Stimulated activated CD4-positive, alpha-beta T cell treated with anti-CD3 and anti-CD28 coated beads, Interleukin-4, amount 100 ng/mL, for 4 hours (primary cell): ENCODE results near the gene BMPR1B.

Experiments used
- DNase-seq, 2 experiments: peaks; one replicate each; pipeline ENCODE4 v3.0.0-alpha.2; 2020

BMPR1B gene

DNA sequence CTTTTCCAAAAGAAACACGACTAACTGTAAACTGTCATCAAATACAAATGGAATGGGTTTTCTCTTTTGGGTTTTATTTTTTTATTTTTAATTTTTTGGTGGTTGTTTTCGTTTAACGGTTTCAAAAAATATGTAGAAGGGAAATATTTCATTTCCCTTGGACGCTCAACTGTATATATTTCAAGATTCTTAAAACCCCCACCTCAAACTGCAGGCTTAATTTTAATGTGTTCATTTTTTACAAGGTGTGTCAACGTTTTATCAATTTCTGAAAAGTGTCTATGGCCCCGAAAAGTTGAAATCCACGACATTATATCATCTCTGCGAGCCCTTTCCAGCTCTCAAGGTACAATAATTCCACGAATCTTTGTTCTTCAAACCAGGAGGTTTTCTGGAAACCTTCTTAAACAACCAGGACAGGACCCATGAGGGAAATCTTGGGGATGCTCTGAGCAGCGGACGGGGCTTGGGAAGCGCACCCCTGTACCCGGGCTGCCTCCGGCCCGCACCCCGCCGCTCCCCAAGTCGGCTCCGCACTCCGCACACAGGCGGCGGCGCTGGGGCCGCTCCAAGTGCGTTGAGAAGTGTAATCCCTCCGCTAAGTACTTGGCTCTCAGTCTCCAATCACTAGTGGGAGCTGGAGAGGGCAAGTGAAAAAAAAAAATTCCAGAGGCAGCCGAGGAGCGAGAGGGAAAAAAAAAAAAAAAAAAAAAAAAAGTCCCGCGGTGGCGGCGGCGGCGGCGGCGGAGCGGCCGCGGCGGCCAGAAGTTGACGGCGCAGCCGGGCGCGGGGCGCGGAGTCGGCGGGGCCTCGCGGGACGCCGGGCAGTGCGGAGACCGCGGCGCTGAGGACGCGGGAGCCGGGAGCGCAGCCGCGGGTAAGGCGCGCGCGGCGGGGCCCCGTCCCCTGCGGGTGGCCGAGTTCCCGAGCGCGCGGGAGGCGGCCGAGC, at the start of gene BMPR1B:
Gene BMPR1B (plus strand): TSS at position 764 of the 949 bp plus-strand sequence. CDS start 346,470 bp downstream, outside the sequence.
- DNase-seq, result no peak

DNA sequence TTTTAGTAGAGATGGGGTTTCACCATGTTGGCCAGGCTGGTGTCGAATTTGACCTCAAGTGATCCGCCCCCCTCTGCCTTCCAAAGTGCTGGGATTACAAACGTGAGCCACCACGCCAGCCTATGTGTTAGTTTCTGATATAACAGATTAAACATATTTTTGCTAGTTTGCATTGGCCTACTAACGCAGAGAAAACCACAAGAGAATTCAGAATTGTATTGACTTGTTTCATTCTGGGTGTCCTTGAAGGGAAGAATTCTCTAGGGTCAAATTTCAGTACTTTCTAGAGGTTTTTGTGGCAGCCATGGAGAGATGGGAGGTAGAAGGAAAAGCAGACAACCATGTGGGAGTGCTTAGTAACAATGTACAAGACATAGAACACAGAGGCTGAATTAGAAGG, 46.1 kb upstream of the BMPR1B start:
- no peak for DNase-seq

DNA sequence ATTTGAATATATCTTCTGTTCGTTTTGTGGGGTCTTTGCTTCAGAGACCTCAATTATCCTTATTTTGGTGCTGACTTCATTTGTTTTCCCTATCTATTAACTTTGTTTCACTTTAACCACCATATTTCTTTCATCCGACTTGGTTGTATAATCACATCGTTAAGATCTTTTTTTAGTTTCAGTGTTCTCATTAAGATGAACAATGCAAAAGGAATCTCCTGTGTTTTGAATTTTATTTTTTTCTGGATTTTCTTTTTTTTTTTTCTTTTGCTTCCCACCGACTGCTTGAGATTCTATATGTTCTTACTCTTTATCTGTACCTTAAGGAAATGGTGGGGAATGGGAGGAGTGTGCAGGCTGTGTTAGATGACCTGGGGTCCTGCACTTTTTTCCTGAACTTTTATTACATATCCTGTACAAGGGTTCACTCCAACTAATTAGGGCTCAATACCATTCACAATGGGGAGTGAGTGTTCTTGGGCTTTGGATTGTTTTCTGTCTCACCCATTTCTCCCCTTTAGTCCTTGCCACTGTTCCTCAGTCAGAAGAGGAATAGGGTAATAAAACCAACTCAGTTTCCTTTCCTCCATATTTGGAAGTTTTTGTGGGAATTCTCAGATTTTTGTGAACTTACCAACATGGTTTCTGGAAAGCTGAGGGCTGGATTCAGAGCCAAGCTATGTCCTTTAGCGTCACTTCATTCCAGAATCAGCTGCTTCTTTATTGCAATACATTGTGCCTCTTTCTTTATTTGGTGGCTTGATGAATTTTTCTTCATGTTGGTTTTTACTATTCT, 43.2 kb upstream of the BMPR1B start:
- DNase-seq, result no peak

DNA sequence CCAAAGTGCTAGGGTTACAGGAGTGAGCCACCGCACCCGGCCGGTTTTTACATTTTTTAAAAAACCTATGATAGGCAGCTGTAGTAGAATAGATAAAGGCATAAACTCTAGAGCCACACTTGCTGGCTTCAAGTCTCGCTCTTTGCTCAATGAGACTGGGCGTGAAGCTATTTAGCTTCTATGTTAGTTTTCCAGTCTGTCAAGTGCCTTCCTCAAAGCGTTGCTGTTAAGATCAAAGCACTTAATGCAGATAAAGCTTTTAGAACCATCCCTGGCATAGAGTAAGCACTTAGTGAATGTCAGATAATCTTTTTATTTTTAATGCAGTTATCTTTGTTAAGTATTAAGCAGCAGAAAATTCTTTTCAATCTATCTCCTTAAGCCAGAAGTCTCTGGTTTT, 42.0 kb upstream of the BMPR1B start:
- no peak for DNase-seq

DNA sequence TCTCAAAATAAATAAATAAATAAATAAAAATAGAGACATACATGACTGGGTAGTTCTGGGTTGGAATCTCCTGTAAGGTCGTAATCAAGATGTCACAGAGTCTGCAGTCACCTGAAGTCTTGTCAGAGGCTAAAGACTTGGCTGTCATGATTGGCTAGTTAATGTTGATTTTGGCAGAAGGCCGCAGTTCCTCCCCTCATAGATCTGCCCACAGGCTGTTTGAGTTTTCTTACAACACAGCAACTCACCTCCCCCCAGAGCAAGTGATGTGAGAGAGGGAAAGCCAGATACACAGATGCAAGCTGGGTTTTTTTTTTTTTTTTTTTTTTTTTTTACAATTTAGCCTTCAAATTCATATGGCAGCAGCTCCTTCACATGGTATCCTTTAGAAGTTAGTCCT, 36.4 kb upstream of the BMPR1B start:
- DNase-seq, result no peak

DNA sequence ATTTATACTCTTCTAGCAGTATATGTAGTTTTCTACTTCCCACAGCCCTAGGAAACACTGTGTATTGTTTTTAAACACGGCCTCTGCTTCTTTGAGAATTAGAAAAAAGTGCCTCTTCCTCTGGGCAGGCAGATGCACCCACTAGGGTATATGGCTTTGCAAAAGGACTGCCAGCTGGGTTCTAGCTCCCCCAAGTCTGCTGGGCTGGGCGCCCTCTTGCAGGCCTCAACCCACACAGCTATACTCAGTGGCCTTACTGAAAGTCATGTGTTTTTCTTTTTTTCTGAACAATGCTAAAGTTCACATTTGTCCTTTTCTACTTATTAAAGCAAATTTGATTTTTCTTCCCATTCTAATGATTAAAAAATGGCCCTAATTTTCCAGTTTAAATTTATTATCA, 35.5 kb upstream of the BMPR1B start:
- DNase-seq, result no peak

DNA sequence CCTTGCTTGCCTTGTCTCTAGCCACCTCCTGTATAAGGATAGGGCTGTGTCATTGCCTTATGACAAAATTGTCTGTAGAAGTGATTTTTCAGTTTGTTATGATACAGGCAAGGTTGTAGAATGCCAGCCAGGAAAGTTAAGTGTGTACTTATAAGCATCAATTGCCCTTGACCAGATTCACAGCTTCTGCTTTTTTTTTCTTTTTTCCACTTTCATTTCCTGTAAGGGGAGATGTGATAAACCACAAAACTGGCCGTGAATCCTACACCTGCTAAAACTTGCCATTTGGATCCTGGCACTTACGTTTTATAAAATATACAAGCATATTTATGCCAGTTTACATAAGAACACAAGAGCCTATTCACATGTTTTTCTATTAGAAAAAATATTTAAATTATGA, 35.0 kb upstream of the BMPR1B start:
- DNase-seq, result no peak

DNA sequence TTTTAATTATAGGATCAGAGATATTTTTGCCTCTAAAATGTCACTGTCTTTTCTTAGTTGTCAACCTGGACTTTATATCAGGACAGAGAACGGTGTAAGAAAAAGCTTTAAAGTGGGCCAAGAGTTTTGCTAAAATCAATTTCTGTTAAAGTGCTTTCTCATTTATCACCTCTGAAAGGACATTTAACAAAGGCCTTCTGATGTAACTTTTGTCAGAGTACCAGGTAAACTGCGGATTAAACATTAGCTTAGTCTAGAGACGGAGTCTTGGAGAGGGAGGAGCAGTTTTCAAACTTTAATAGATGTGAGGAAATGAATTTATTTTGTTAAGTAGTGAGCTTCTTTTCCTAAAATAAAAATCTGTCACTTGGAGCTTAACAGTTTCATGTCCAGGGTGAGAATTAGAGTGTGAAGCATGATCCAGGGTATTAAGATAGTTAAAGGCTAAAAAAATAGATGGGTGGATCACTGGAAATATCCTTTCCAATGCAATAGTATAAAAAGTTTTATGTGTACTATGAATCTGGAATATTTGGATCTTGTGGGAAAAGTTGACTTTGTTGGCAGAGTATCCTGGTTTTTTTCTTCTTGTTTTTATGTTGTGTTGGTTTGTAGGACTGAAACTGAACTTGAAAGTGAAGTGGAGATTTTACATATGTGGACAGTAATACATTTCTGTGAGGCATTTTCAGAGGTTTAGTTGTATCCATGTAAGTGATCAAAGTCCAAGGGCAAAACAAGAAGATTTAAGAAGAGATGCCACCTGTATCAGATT, 33.6 kb upstream of the BMPR1B start:
- no peak for DNase-seq

DNA sequence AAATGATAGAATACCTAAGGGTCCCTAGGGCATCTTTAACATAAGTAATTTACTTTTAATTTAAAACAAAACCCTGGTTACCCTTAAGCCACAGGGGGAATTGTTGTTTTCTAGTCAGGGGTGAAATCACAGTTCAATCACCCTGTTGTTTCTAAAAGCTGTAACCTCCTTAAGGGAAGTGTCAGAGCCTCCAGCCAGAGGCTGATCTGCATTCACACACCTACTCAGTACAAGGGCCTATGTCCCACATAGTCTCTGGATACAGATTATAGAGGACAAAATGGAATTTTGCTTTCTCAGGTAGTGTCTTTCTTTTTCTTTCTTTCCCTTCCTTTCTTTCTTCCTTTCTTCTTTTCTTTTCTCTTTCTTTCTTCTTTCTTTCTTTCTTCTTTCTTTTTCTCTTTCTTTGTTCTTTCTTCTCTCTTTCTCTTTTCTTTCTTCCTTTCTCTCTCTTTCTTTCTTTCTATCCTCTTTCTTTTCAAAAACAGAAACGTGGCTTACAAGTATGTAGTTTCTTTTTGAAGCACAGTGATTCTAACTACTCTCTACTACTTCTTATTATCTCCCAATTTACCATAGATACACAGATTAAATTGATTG, 31.1 kb upstream of the BMPR1B start:
- DNase-seq, result no peak

DNA sequence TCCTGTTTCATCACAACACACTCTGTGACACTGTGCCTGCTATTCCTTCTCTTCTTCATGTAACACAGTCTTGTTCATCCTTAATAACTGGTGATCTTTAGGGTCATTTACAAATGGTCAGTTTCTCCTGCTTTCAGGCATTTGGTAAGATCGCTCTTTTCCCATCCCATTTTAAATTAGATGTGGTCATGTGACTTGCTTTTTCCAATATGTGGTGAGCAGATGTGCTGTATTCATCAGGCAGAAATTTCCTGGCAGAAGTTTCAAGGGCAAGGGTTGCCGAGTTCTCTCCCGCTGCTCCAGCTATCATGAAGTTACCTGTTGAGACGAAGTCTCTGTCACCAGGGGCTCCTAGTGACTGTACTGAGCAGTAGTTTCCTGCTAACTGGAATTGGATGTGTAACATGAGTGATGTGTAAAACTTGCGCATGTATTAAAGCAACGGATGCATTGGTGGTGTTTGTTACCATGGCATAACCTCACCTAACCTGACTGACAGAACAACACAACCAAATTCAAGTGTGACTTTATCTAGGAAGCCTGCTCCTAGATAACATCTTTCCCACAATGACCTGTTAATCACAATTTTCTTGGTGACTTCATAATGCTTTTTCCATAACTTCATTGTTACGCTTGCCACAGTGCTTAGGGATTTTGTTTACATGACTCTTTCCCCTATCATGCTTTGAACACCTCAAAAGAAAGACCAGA, 29.5 kb upstream of the BMPR1B start:
- DNase-seq, result no peak

DNA sequence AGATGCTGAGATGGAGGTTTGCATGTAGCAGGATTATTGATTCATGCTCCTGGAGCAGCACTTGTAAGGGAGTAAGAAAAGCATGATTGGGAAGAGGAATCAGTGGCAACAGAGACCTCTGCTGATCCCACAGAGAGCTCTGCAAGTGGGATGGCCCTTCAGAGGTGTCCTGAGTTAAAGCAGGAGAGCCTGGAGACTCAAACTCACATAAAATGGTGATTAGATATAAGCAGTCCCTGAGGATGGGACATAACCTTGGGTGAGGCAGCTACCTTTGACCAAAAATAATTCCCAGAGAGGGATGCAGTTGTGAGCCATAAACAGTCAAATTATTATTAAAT, 25.4 kb upstream of the BMPR1B start:
- no peak for DNase-seq

DNA sequence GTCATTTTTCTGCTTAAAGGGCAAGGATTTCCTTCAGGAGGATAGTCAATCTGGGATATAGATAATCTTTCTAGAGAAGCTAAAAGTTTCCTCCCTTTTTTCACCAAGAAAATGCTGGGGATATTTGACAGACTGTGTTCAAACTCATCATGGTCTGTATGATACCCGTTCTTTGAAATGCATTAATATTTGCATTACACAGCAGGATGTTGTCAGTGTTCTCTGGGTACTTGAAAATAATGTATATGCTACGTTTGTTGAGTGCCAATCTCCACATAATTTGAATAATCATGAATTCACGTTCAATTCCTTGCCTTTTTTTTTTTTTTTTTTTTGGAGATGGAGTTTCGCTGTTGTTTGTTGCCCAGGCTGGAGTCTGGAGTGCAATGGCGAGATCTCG, 18.0 kb upstream of the BMPR1B start:
- no peak for DNase-seq

DNA sequence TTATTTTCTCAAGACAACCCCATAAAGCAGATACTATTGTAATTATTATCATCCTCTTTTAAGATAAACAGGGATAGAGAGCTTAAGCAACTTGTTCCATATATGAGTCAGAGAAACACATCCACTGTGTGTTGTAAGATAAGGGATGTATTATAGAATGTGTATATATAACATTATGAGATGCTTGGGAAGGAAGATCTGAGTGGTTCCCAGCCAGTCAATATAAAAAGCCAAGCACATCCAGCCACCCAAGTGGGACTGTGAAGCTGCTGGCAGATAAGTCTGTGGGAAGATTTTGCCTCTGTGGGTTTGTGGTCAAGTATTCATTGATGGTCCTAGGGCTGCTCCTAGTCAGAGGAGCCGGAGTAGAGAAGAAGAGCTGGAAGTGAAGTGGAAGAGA, 16.5 kb upstream of the BMPR1B start:
- no peak for DNase-seq

DNA sequence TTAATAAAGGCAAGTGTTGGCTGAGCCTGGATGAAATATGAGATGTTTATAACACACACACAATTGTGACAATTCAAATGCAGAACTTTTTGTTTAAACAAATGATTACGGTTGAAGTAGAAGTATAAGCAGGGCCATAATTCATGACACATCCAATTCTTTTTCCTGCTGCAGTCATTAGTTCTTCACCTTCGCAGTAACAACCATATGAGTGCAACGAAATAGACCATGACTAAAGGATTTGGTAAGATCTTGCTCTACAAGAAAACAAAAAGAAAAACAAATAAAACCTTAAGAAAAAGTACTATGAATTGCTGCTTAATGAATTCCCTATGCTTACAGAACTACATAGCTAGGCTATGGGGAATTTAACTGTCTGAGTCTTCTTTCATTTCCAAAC, 13.9 kb upstream of the BMPR1B start:
- no peak for DNase-seq

DNA sequence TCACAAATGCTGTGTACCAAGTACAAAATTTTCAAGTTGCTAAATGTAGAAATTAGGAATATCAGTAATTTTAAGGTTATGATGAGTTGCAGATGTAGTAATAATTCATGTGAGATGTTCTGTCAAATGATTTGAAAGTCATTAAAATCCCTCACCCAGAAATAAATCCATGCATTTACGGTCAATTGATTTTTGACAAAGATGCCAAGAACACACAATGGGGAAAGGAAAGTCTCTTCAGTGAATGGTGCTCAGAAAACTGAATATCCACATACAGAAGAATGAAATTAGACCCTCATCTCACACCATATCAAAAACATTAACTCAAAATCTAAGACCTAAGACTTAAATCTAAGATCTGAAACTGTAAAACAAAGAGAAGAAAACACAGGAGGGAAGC, 12.9 kb upstream of the BMPR1B start:
- DNase-seq, result no peak

DNA sequence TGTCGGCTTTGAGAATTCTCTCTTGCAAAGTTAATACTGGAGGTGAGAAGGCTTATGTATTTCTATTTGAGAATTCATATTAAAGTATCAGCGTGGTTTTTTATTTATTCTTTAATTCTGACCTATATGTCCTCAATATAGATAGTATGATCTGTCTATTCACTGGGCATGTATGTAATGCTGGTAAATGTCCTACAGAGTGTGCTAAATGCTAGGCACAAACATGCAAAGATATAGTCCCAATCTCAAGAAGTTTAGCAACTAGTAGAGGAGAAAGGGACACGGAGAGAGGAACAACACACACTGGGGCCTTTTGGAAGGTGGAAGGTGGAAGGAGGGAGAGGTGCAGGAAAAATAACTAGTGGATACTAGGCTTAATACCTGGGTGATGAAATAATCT, 11.0 kb upstream of the BMPR1B start:
- DNase-seq, result no peak

DNA sequence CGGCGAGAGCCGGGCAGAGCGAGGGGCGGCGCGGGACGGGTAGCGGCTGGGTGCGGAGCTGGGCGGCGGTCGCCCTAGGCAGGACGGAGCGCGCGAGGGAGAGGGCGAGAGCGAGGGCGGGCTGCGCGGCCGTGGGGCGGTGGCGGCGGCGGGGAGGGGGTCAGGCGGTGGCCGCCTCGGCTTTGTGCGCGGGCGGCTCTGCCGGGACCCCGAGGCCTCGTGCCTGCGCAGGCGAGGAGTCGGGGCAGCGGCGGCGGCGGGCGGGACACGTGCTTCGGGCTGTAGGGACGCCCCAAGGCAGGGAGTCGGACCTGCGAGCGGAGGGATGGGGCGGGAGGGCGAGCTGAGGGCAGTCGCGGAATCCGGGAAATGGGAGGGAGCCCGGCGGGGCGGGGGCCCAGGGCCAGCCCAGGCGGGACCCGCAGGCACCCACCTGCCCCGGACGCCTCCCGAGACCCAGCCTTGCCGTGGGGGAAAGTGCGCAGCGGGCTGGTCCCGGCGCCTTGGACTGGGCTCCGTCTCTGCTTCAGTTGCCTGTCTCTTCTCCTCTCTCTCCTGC, 465 bp downstream of the BMPR1B start:
- DNase-seq, result no peak

DNA sequence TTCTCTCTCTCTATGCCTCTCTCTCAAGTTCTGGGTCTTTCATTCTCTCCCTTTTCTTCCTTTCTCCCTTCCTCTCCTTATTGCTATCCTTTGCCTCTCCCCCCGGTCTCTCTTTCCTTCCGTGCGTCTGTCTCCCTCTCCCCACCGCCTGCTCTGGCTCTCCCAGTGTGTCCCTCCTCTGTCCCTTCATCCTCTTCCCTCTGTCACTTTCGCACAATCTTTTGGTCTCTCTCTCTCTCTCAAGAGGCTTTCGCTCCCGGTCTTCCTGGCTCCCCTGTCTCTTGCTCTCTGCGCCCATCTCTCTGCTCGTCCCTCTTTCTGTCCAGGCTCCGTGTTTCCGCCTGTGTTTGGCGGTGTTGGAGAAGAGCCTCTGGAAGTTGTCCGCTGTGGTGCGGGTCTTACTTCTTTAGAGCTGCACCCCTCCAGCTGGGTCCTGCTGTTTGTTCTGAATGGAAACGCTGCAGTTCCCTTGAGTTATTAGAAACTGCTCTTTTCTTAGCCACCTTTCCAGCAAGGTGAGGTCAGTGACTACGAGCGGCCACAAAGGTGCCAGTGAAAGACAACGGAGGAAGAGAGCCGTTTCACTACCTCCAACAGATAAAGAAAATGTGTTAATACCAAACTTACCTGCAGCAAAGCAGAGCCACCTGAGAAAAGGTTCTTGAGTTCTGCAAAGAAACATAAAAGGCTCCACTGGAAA, 1.1 kb downstream of the BMPR1B start:
- no peak for DNase-seq

DNA sequence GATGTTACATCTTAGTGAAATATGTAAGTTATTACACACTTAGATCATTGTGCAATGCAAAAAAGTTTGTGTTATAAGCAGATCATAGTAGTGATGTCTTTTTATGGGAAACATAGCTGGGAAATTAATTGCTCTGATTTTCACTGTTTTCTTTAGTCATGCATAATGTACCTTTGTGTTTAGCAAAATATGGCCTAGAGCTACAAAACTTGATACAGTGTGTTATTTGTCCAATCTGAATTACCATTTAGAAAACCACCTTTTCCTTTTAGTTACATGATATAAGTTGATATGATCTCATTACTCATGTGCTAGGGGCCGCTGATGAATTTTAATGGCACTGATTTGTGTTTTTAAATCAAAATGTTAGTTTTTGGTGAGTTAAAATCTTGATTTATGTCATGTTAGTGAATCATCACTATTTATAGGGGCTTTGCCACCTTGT, 2.0 kb downstream of the BMPR1B start:
- no peak for DNase-seq

DNA sequence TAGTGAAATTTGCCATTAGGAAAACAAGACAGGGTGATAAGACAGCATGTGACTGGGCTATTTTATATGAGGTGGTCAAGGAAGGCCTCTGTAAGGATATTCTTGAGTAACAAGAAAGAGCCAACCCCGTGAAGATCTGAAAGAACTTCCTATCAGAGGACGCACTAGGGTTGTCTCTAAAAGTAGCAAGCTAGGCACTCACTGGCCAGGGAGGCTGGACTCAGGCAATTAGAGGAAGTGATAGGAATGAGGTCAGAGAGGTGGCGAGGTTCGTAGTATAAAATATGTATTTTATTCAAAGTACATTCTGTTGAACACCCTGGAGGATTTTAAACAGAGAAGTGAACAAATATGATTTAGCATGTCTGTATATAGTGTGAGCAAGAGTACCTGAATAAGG, 4.6 kb downstream of the BMPR1B start:
- no peak for DNase-seq

DNA sequence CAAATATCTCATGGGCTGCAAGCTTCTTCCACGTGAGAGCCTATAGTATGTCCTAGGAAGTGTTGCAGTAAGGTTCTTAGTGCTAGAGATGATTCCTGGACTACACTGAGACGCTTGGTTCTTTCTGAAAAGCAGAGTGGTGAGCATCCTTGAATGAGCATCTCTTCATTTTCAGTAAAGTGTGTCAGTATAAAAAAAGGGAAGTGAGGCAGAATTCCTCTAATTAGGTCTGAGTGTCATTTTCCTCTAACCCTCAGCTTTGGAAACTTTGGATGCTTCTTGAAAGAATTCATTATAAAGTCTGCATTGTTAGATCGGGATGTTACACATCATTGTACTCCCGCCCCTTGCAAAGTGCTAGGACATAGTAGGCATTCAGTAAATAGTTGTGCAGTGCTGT, 5.2 kb downstream of the BMPR1B start:
- DNase-seq, result no peak
